ENCODE data around the gene FAM168A.

The FAM168A gene

DNA sequence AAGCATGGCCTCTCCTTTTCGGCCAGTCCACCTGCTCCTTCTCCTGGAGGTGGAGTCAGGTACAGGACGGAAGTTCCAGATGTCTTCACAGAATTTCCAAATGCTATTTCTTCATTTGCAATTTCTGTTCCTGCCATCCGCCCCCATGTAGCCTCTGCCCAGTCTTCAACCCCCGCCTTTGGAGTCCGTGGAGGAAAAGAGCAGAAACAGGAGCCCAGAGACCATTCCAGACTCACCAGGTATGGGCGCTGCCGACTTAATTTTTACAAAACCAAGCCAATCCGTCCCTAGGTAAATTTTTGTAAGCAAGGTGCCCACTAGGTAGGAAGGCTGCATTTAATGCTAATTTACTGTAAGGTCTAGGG, 192.8 kb downstream of the FAM168A start:
- H3F3A ChIP-seq (ENCODE audit: control insufficient read depth, insufficient read depth) = no peaks in the 10 kb centered on the region; the same call in 1 of the 2 replicates
- H4K20me1 ChIP-seq (ENCODE audit: control insufficient read depth, insufficient read depth, low read depth, low read length) = no peaks in the 10 kb centered on the region
- H3K4me1 ChIP-seq (ENCODE audit: control insufficient read depth, low read length) = no peaks in the 10 kb centered on the region
- no peaks in the 10 kb centered on the region for H3K27me3 ChIP-seq (ENCODE audit: control insufficient read depth, low read length)
- H3K27ac ChIP-seq (ENCODE audit: low read depth, low read length) = no peak overlapping the region
- no peaks in the 10 kb centered on the region for H3K79me2 ChIP-seq (ENCODE audit: control insufficient read depth, low read length)
- no peak overlapping the region for H3K4me2 ChIP-seq (ENCODE audit: low read length)
- H3K9me2 ChIP-seq (replicated peaks; ENCODE audit: control insufficient read depth, low read length) = no peaks in the 10 kb centered on the region
- H3K9me3 ChIP-seq (ENCODE audit: control insufficient read depth, insufficient read depth, low read length) = no peaks in the 10 kb centered on the region
- H3K36me3 ChIP-seq (ENCODE audit: control insufficient read depth, low read length) = peaks cover 35% of the 10 kb centered on the region
- TF ChIP-seq, protein P1, sequence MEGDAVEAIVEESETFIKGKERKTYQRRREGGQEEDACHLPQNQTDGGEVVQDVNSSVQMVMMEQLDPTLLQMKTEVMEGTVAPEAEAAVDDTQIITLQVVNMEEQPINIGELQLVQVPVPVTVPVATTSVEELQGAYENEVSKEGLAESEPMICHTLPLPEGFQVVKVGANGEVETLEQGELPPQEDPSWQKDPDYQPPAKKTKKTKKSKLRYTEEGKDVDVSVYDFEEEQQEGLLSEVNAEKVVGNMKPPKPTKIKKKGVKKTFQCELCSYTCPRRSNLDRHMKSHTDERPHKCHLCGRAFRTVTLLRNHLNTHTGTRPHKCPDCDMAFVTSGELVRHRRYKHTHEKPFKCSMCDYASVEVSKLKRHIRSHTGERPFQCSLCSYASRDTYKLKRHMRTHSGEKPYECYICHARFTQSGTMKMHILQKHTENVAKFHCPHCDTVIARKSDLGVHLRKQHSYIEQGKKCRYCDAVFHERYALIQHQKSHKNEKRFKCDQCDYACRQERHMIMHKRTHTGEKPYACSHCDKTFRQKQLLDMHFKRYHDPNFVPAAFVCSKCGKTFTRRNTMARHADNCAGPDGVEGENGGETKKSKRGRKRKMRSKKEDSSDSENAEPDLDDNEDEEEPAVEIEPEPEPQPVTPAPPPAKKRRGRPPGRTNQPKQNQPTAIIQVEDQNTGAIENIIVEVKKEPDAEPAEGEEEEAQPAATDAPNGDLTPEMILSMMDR (IDR thresholded peaks at IDR 0.05; ENCODE audit: low read depth, low read length, poor library complexity, severe bottlenecking) = no peak
- TF ChIP-seq EZH2phosphoT487 (IDR thresholded peaks at IDR 0.05; ENCODE audit: borderline replicate concordance, low read length) = no peak
- no peak overlapping the region for H3K4me3 ChIP-seq (ENCODE audit: low read length)

DNA sequence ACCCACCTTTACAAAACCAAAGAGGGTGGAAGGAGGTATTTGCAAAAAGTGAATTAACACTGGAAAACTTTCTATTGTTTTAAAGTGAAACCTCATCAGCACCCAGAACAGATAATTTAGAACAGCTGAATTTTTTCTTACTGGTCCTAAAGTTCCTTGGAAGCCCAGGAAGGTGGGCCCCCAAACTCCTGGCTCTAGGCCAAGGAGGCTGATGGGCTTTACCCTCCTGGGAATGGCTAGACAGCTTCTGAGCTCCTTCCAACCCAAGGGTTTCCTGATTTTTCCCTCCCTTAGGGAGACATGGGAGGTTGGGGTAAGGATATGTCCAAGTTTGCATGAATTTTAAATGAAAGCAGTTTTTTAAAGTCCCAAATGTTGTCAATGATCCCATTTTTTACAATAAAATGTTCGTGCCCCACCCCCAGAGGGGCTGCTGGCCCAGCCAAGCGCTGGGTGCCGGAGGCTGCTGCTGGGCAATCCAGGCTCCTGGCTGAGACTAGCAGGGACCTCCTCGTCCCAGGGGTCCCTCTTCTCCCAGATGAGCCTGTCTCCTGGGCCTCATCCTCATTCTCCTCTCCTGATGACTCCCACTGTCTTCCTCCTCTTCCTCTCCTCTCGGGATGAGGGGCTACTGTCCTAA, 193.3 kb downstream of the FAM168A start:
- Histone ChIP-seq H3K9me2 (replicated peaks; ENCODE audit: control insufficient read depth, low read length) (no peaks in the 10 kb centered on the region), H3K9me3 (ENCODE audit: control insufficient read depth, insufficient read depth, low read length) (no peaks in the 10 kb centered on the region), H3F3A (ENCODE audit: control insufficient read depth, insufficient read depth) (no peaks in the 10 kb centered on the region; the same call in 1 of the 2 replicates), H3K4me2 (ENCODE audit: low read length) (no peak overlapping the region), H3K79me2 (ENCODE audit: control insufficient read depth, low read length) (no peaks in the 10 kb centered on the region), H3K27me3 (ENCODE audit: control insufficient read depth, low read length) (no peaks in the 10 kb centered on the region), H4K20me1 (ENCODE audit: control insufficient read depth, insufficient read depth, low read depth, low read length) (no peaks in the 10 kb centered on the region), H3K36me3 (ENCODE audit: control insufficient read depth, low read length) (peaks cover 32% of the 10 kb centered on the region), H3K27ac (ENCODE audit: low read depth, low read length) (no peak overlapping the region), H3K4me3 (ENCODE audit: low read length) (no peak overlapping the region), H3K4me1 (ENCODE audit: control insufficient read depth, low read length) (no peaks in the 10 kb centered on the region)
- TF ChIP-seq, protein P1 (IDR thresholded peaks at IDR 0.05; ENCODE audit: low read depth, low read length, poor library complexity, severe bottlenecking) = no peak
- no peak for TF ChIP-seq EZH2phosphoT487 (IDR thresholded peaks at IDR 0.05; ENCODE audit: borderline replicate concordance, low read length)

DNA sequence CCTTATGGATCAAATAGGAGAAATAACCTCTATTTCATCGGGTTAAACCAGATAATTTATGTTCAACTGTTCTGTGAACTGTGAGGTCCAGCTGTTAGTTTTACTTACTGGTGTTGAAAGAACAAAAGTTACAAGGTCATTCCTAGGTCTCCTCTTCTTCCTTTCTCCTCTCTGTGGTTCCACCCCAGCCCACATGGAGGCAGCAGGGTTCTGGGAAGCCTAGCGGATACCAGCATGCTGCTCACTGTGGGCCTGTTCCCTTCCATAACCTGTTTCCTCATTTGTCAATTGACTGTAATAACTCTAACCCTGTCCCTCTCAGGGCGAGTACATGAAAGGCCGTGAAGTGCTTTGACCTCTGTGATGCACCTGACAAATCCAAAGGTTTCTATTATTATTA, 193.9 kb downstream of the FAM168A start:
- no peaks in the 10 kb centered on the region for H3K9me2 ChIP-seq (replicated peaks; ENCODE audit: control insufficient read depth, low read length)

More for the DNA sequence above, 193.9 kb downstream of the FAM168A start:
- Histone ChIP-seq H3F3A (ENCODE audit: control insufficient read depth, insufficient read depth) (peaks cover 4% of the 10 kb centered on the region; the same call in 1 of the 2 replicates), H3K27ac (ENCODE audit: low read depth, low read length) (no peak overlapping the region), H3K4me3 (ENCODE audit: low read length) (no peak overlapping the region), H3K36me3 (ENCODE audit: control insufficient read depth, low read length) (peaks cover 30% of the 10 kb centered on the region), H4K20me1 (ENCODE audit: control insufficient read depth, insufficient read depth, low read depth, low read length) (no peaks in the 10 kb centered on the region), H3K27me3 (ENCODE audit: control insufficient read depth, low read length) (no peaks in the 10 kb centered on the region), H3K4me1 (ENCODE audit: control insufficient read depth, low read length) (no peaks in the 10 kb centered on the region), H3K79me2 (ENCODE audit: control insufficient read depth, low read length) (no peaks in the 10 kb centered on the region), H3K4me2 (ENCODE audit: low read length) (no peak overlapping the region), H3K9me3 (ENCODE audit: control insufficient read depth, insufficient read depth, low read length) (no peaks in the 10 kb centered on the region)
- TF ChIP-seq EZH2phosphoT487 (IDR thresholded peaks at IDR 0.05; ENCODE audit: borderline replicate concordance, low read length) = no peak
- TF ChIP-seq, protein P1 (IDR thresholded peaks at IDR 0.05; ENCODE audit: low read depth, low read length, poor library complexity, severe bottlenecking) = no peak

Measured in DOHH2 (cell line).